HL-60 (cell line): ENCODE data around the gene ERBB4.

Source experiments
- DNase-seq, 2 experiments: peaks; one replicate each; pipeline ENCODE4 v3.0.0-alpha.2; 2010 to 2020; ENCODE audit warnings: low read depth in 1 of 2, low spot score in 1 of 2
- H3K27ac ChIP-seq: fragments of 250-450 bp; sonication (Bioruptor Pico); replicated peaks from 2 replicates; pipeline ENCODE4 v1.5.1; 2020; ENCODE audit warnings: mild to moderate bottlenecking, moderate library complexity
- H3K27me3 ChIP-seq: fragments of 250-450 bp; sonication (Bioruptor Pico); 2 replicates; pipeline ENCODE4 v1.5.1; 2021; ENCODE audit warnings: mild to moderate bottlenecking, moderate library complexity; ENCODE audit not compliant: insufficient read depth, poor library complexity, severe bottlenecking
- H3K4me3 ChIP-seq: replicated peaks from 2 replicates; pipeline ENCODE4 v1.5.1; 2011; ENCODE audit warnings: mild to moderate bottlenecking, control low read depth, low read length; ENCODE audit not compliant: insufficient read depth
- CTCF ChIP-seq: IDR thresholded peaks from one replicate; pipeline ENCODE4 v1.5.1; 2011; ENCODE audit warnings: low read length, control low read depth, inconsistent platforms; ENCODE audit not compliant: insufficient read depth
- GABPA ChIP-seq: IDR thresholded peaks from 2 replicates; pipeline ENCODE4 v1.6.1; 2012; ENCODE audit warnings: low read depth
- POLR2AphosphoS5 ChIP-seq: IDR thresholded peaks from 2 replicates; pipeline ENCODE4 v1.6.1; 2012; ENCODE audit warnings: low read depth
- REST ChIP-seq: IDR thresholded peaks from 2 replicates; pipeline ENCODE4 v1.6.1; 2012; ENCODE audit warnings: low read depth; ENCODE audit not compliant: insufficient replicate concordance
- SPI1 ChIP-seq: IDR thresholded peaks from 2 replicates; pipeline ENCODE4 v1.6.1; 2012; ENCODE audit warnings: low read depth, mild to moderate bottlenecking, borderline replicate concordance

Gene ERBB4

GRCh38 chr2:212348501-212348900 is 190.1 kb downstream of the ERBB4 start:
- Histone ChIP-seq H3K4me3 (no peak overlapping the region), H3K27me3 (no peaks in the 10 kb centered on the region), H3K27ac (no peak overlapping the region)
- no peak for DNase-seq
- TF ChIP-seq POLR2AphosphoS5 (no peak), GABPA (no peak), SPI1 (no peak), CTCF (no peak), REST (no peak)

GRCh38 chr2:212346865-212347264 is 191.7 kb downstream of the ERBB4 start:
- Histone ChIP-seq H3K4me3 (no peak overlapping the region), H3K27ac (no peak overlapping the region), H3K27me3 (no peaks in the 10 kb centered on the region)
- TF ChIP-seq CTCF (no peak), POLR2AphosphoS5 (no peak), SPI1 (no peak), REST (no peak), GABPA (no peak)
- no peak for DNase-seq

GRCh38 chr2:212345966-212346365 is 192.6 kb downstream of the ERBB4 start:
- no peak for DNase-seq
- no peak overlapping the region for H3K27ac ChIP-seq
- TF ChIP-seq POLR2AphosphoS5 (no peak), REST (no peak), GABPA (no peak), SPI1 (no peak), CTCF (no peak)
- no peak overlapping the region for H3K4me3 ChIP-seq
- no peaks in the 10 kb centered on the region for H3K27me3 ChIP-seq
